Kidney (tissue), 14 donors: ENCODE data around the gene KDM4C. TPM values are rescaled to one million over a fixed set of nuclear protein-coding genes. Genes with fewer than 3 reads are reported as not detected.

Experiments
- DNase-seq, 5 donors: peaks; one replicate each; pipeline ENCODE4 v3.0.0-alpha.2; 2013 to 2020
- FAIRE-seq: peaks from 2 replicates; lab custom pipeline; 2012; peaks lifted over from hg19 to GRCh38; lab: Jason Lieb, UNC
- H3K27ac ChIP-seq, 2 donors: one replicate each; pipeline ENCODE4 v1.7.0; 2013; ENCODE audit warnings: low read depth in 2 of 2, low read length in 2 of 2, inconsistent platforms in 1 of 2
- H3K27me3 ChIP-seq: one replicate; pipeline ENCODE4 v1.7.1; 2013; ENCODE audit warnings: low read length, inconsistent platforms; ENCODE audit not compliant: control insufficient read depth, insufficient read depth
- H3K36me3 ChIP-seq, 3 donors: one replicate each; pipeline versions ENCODE4 v1.7.0 to v1.7.1; 2013; ENCODE audit warnings: low read length in 3 of 3, control low read depth in 1 of 3, inconsistent platforms in 1 of 3; ENCODE audit not compliant: insufficient read depth in 3 of 3, control insufficient read depth in 2 of 3
- H3K4me1 ChIP-seq, 3 donors: one replicate each; pipeline versions ENCODE4 v1.7.0 to v1.7.1; 2013; ENCODE audit warnings: low read length in 3 of 3, inconsistent platforms in 1 of 3, low read depth in 1 of 3; ENCODE audit not compliant: control insufficient read depth in 2 of 3, insufficient read depth in 2 of 3
- H3K4me3 ChIP-seq, 3 donors: one replicate each; pipeline versions ENCODE4 v1.7.0 to v1.8.1; 2013; ENCODE audit warnings: low read length in 3 of 3, control low read depth in 1 of 3, inconsistent platforms in 1 of 3
- H3K9ac ChIP-seq, 3 donors: one replicate each; pipeline versions ENCODE4 v1.7.0 to v1.7.1; 2013; ENCODE audit warnings: low read length in 3 of 3, control low read depth in 1 of 3, inconsistent platforms in 1 of 3
- H3K9me3 ChIP-seq, 3 donors: one replicate each; pipeline versions ENCODE4 v1.7.0 to v1.7.1; 2013; ENCODE audit warnings: low read length in 3 of 3, control low read depth in 1 of 3, inconsistent platforms in 1 of 3; ENCODE audit not compliant: control insufficient read depth in 2 of 3, insufficient read depth in 1 of 3
- CTCF ChIP-seq: IDR thresholded peaks from 3 replicates; pipeline ENCODE4 v1.5.1; 2012; ENCODE audit warnings: mild to moderate bottlenecking, moderate library complexity, borderline replicate concordance; ENCODE audit not compliant: insufficient read depth; ENCODE audit errors: extremely low read depth
- intact Hi-C: fragments of 100-400 bp; cut with DNase I; formaldehyde crosslinking; loops from one replicate; pipeline ENCODE4 v1.11.1; 2022
- polyA plus RNA-seq: library from polyadenylated mRNA; stranded (reverse); fragments of 350-450 nt; fragmentation: Illumina TruSeq; extraction: RNeasy Lipid Tissue Mini Kit (QIAGEN cat#74804); gene quantifications from one replicate; pipeline ENCODE4 v1.2.3, GENCODE V29; 2014; ENCODE audit warnings: low read depth, low replicate concordance; ENCODE audit not compliant: insufficient read depth
- total RNA-seq: library from RNA; stranded (reverse); fragmentation: NEBNext Ultra II Directional; extraction: Animal tissue kit (Norgen Biotek cat#: 25700); gene quantifications from one replicate; pipeline ENCODE4 v1.2.1, GENCODE V29; 2021
- donor health status: control.
- donor health status: control.
- donor health status: control.
- donor health status: control.
- donor health status: control.
- donor health status: DM: yes; HTN: yes; CAD: no.
- donor health status: Normal renal cell carcinoma (clear cell type).

KDM4C gene
- total and polyA plus RNA-seq, 2 donors from 2014 or later: 7.1 to 47.1 TPM

DNA sequence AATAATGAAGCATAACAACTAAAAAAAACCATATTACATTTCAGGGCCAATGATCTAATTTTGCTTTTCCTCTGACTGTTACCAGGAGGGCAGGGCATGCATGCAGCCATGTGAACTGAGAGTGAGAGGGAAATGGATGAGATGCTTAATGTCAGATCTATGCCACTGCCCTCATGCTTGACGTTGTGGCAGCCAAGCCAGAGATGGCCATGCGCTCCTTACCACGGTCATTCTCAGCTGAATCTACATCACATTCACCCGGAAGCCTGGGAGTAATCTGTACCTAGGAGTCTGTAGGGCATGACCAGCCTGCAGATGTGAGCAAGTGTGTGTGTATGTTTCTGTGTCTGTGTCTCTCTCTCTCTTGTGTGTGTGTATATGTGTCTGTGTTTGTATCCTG lies 183.7 kb downstream of the KDM4C start:
- no peak overlapping the region for H3K9ac ChIP-seq
- DNase-seq (no peak), FAIRE-seq (no peak)
- no peaks in the 10 kb centered on the region for H3K27me3 ChIP-seq
- intact Hi-C loops: no loop called here
- no peaks in the 10 kb centered on the region for H3K9me3 ChIP-seq
- no peak overlapping the region for H3K27ac ChIP-seq
- TF ChIP-seq CTCF: no peak
- peaks cover 0 to 2% (median 0%) of the 10 kb centered on the region in 3 donors for H3K4me1 ChIP-seq
- H3K36me3 ChIP-seq: no peaks in the 10 kb centered on the region
- H3K4me3 ChIP-seq: no peak overlapping the region

GRCh38 chr9:6942406-6942805 lies 184.6 kb downstream of the KDM4C start:
- no peak for TF ChIP-seq CTCF
- DNase-seq: no peak
- no peak overlapping the region for H3K27ac ChIP-seq
- no peaks in the 10 kb centered on the region for H3K9me3 ChIP-seq
- peaks cover 0 to 2% (median 0%) of the 10 kb centered on the region in 3 donors for H3K4me1 ChIP-seq
- no peak for FAIRE-seq
- intact Hi-C loops: no loop called here
- no peaks in the 10 kb centered on the region for H3K27me3 ChIP-seq
- no peaks in the 10 kb centered on the region for H3K36me3 ChIP-seq
- H3K9ac ChIP-seq: no peak overlapping the region
- H3K4me3 ChIP-seq: no peak overlapping the region

DNA sequence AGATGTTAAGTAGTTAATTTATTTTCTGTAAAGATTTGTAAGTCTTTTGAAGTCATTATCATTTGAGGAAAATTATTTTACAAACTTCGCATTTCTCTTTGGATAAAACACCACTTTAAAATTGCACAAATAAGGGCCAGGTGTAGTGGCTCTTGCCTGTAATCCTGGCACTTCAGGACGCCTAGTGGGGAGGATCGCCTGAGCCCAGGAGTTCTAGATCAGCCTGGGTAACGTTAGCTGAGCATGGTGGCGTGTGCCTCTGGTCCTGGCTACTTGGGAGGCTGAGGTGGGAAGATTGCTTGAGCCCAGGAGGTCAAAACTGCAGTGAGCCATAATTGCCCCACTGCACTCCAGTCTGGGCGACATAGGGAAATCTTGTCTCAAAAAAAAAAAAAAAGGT lies 185.5 kb downstream of the KDM4C start:
- no peak for TF ChIP-seq CTCF
- no peak overlapping the region for H3K9ac ChIP-seq
- FAIRE-seq (no peak), DNase-seq (no peak)
- H3K4me3 ChIP-seq: no peak overlapping the region
- H3K27me3 ChIP-seq: no peaks in the 10 kb centered on the region
- intact Hi-C loops: no loop called here
- no peak overlapping the region for H3K27ac ChIP-seq
- no peaks in the 10 kb centered on the region for H3K9me3 ChIP-seq
- peaks cover 0 to 2% (median 0%) of the 10 kb centered on the region in 3 donors for H3K4me1 ChIP-seq
- no peaks in the 10 kb centered on the region for H3K36me3 ChIP-seq

- FAIRE-seq (no peak), DNase-seq (no peak)
- Histone ChIP-seq H3K36me3 (no peaks in the 10 kb centered on the region), H3K4me3 (no peak overlapping the region), H3K9me3 (no peaks in the 10 kb centered on the region), H3K9ac (no peak overlapping the region), H3K4me1 (peaks cover 0 to 2% (median 0%) of the 10 kb centered on the region in 3 donors), H3K27me3 (no peaks in the 10 kb centered on the region), H3K27ac (no peak overlapping the region)
- no peak for TF ChIP-seq CTCF
- intact Hi-C loops: no loop called here
These were observed 186.3 kb downstream of the KDM4C start for GRCh38 chr9:6944093-6944551.
